ENCODE measurements around the gene LHFPL2.

LHFPL2 gene

GRCh38 chr5:78576376-78576775 lies 72.2 kb downstream of the LHFPL2 start:
- in situ Hi-C loops (cut with MboI; ENCODE audit: low sequenced_read_pairs) = no loop called here

DNA sequence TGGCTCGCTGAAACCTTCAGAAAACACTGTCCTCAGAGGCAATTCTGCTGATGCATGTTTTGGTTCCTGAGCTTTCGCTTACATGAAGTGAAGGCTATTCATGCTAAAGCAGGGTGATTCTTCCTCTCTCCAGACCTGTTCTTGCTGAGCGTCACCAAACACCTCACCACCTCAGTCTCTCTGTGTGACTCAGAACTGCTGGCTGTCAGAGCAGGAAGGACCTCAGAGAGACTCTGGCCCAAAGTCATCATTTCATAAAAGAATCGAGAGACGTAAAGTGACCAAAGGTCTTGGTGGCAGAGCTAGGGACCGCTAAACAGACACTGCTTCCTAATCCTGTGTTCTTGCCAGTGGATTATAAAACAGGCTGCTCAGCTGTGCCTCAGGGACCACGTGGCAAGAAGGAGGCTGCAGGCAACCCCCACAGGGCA lies 73.8 kb downstream of the LHFPL2 start:
- in situ Hi-C loops (cut with MboI; ENCODE audit: low sequenced_read_pairs) = no loop called here

- in situ Hi-C loops (cut with MboI; ENCODE audit: low sequenced_read_pairs) = no loop called here
Measured at GRCh38 chr5:78574131-78574673, 74.4 kb downstream of the LHFPL2 start.

GRCh38 chr5:78573318-78573717 lies 75.3 kb downstream of the LHFPL2 start:
- in situ Hi-C loops (cut with MboI; ENCODE audit: low sequenced_read_pairs) = no loop called here

DNA sequence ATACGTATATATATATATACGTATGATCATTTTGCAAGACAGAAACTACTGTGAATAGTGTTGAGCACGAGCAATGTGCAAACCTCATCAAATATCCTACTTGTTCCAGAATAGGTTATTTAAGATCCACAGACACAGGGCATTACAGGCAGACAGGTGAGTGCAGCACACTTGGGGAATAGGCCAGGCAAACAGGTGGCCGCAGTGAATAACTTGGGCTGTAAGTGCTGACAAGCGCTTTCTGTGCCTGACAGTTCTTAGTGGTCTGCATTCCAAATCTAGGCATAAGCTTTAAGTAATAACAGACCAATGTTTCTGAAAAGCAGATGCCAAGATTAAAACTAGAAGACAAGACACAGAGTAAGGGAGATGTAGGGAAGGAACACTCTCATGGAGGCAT lies 77.9 kb downstream of the LHFPL2 start:
- in situ Hi-C loops (cut with MboI; ENCODE audit: low sequenced_read_pairs) = no loop called here

DNA sequence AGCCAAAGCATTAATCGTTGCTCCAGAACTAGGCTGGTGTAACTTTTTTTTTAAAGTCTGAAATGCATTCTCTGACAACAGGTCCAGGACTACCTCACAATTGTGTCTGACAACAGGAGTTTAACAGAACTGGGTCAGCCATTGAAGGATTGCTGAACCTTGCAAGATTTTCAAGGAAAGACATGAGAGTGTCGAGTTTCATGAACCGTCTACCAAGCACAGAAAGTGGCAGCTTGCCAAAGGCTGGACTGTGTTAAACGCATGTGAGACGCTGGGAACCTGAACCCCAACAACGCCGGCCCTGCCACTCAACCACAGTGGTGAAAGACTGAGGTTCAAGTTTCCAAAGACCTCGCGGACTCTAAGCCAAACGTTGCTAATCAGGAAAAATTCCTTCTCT lies 79.1 kb downstream of the LHFPL2 start:
- in situ Hi-C loops (cut with MboI; ENCODE audit: low sequenced_read_pairs) = no loop called here

GRCh38 chr5:78568676-78569075 lies 79.9 kb downstream of the LHFPL2 start:
- in situ Hi-C loops (cut with MboI; ENCODE audit: low sequenced_read_pairs) = no loop called here

DNA sequence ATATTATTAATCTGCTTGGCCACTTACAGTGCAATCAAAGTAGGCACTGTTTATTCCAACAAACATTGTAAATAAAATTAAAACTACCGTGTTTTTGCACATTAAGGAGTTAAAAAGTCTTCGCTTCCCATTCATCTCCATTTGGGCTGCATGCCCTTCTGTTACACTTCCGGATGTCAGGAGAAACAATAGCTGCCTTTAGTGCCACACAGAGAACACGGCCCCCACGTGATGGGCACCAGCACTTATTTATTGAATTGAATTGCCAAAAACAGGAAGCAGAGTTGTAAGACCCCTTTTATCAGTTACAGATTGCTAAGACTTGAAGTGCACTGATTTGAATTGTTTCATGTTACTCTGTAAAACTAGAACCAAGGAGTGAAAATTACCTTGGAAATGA lies 80.4 kb downstream of the LHFPL2 start:
- in situ Hi-C loops (cut with MboI; ENCODE audit: low sequenced_read_pairs) = no loop called here

DNA sequence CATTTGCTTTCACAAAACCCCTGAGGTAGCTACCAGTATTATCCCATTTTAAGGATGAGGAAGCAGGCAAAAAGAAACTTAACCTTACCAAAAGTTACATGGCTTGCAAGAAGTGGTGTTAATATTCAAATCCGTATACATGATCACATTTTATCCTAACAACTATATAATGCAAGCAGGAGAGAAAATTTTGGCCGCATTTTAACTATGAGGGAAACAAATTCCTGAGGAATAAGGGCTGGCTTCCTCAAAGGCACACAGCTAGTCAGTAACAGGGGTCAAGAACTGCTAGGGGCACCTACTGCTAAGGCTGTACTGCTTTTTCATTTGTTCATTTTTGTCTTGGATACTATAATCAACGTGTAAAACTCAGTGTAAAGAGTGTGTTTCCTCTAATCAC lies 81.0 kb downstream of the LHFPL2 start:
- in situ Hi-C loops (cut with MboI; ENCODE audit: low sequenced_read_pairs) = no loop called here

- in situ Hi-C loops (cut with MboI; ENCODE audit: low sequenced_read_pairs) = no loop called here
Measured at GRCh38 chr5:78566747-78567425, 81.7 kb downstream of the LHFPL2 start.

GRCh38 chr5:78565395-78565794 lies 83.2 kb downstream of the LHFPL2 start:
- in situ Hi-C loops (cut with MboI; ENCODE audit: low sequenced_read_pairs) = no loop called here

GRCh38 chr5:78563621-78564020 lies 85.0 kb downstream of the LHFPL2 start:
- in situ Hi-C loops (cut with MboI; ENCODE audit: low sequenced_read_pairs) = no loop called here

DNA sequence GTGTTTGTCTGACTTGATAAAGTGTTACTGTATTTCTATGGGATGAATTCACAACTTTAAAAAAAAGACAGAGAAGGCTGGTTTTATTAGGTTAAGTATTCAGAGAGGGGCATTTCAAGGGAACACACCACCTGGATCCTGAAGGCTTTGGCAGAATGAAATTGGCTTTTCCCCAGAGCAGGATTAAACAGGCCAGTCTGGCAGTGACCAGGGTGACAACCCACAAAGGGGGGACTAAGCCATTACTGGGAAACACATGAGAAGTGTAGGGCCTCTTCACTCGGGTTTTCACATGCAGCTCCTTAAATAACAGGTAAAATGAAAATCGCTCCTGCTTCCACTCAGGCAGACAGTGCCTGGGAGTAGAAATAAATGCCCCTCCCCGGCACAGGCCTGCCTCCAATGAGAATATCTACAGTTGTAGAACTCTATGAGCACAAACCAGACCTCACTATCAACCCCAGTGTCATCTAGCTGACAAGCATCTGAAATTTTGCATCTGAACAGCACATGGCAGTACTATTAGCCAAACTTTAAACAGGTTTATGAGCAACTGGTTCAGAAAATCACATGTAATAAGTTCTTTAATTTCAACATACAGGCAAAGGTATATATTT lies 85.8 kb downstream of the LHFPL2 start:
- in situ Hi-C loops (cut with MboI; ENCODE audit: low sequenced_read_pairs) = no loop called here

DNA sequence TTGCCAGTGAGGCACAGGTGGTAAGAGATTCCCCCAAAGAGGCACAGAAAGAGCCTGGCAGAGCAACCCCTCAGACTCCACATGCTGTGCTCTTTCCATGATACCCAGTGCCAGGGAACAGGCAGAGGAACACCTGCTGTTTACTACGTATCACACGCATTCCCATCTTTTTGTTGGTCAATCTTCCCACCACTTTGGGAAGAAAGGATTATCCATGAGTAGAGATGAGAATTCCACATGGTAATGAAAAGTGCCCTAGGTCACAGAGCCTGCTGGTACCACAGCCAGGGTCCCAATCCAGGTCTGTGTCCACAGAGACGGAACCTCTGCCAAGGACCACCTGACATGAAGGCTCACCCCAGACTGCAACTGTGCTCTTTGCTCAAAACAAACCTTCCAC lies 86.6 kb downstream of the LHFPL2 start:
- in situ Hi-C loops (cut with MboI; ENCODE audit: low sequenced_read_pairs) = no loop called here

DNA sequence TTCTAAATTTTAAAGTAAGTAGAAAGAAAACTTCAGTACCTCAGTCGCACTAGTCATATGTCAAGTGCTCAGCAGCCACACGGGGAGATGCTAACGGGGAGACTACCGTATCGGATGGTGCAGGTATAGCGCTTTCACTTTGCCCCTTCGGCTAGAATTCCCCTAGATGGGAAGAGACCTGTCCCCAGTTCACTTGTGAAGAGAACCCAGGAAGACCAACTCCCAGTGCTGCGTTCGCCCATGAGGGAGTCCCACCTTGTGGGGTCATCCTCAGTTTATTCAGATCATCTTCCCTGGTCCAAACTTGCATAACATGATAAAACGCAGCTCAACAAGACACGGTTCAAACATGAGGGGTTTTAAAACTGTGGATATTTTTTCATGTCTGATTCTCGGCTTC lies 87.3 kb downstream of the LHFPL2 start:
- in situ Hi-C loops (cut with MboI; ENCODE audit: low sequenced_read_pairs) = no loop called here

- in situ Hi-C loops (cut with MboI; ENCODE audit: low sequenced_read_pairs) = no loop called here
Measured at GRCh38 chr5:78560000-78560855, 88.3 kb downstream of the LHFPL2 start.

DNA sequence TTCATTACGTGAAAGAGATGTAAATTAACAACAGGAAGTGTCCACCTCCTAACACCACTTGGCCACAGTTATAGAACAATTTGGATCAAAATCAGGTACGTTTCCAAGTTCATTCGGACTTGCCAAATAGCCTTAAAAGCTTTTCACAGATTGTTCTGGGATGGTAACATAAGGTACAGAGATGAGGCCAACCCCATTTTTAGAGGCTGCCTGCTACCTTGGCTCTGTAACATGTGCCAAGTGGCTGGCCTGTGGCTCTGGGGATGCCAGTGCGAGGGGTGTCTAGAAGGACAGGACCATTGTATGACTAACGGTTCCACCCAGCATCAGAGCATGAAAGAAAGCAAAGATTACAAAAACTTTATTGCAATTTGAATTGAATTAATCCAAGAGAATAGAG lies 91.0 kb downstream of the LHFPL2 start:
- in situ Hi-C loops (cut with MboI; ENCODE audit: low sequenced_read_pairs) = no loop called here

- in situ Hi-C loops (cut with MboI; ENCODE audit: low sequenced_read_pairs) = no loop called here
Measured at GRCh38 chr5:78555870-78556269, 92.7 kb downstream of the LHFPL2 start.

GRCh38 chr5:78554670-78555069 lies 93.9 kb downstream of the LHFPL2 start:
- in situ Hi-C loops (cut with MboI; ENCODE audit: low sequenced_read_pairs) = no loop called here

DNA sequence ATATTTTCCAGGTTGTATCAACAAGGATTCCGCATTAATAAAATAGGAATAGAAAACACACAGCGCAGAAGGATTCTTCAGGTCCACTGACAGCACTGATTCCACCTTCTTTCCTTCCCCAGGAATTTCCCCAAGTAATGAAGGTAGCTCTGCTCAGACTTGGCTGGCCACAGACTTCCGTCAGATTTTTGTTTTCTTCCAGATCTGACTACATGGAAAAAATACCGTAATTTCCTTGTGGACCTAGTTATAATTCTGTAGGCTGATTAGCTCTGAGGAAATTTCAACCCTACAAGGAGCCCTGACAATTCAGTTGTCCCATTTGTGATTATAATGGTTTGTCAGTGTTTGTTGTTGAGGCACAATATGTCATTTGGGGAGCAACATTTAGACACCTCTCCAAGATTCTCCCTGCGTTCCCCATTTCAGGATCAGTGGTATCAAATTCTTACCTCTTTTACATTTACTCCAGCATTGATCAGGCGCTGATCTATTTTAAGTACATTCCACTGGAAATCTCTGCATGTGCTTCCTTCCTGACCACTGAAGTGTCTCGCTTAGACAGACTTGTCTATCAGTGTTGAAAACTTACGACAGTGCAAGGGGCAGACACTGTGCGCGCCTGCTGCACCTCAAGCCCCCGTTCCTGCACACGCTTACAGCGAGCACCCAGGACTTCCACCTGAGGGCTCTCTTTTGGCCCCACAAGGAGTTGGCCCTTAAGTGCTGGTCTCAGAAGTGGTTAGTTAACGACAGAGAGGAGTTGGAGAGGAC lies 94.8 kb downstream of the LHFPL2 start:
- in situ Hi-C loops (cut with MboI; ENCODE audit: low sequenced_read_pairs) = no loop called here

Data from hTERT RPE-1 (cell line).